ENCODE results near the gene BCL2L13.
"Not testable (repeated sequence)": the region's sequence is repeated elsewhere in the genome, so short reads cannot be mapped to it uniquely, and the experiment has no call there.

Gene BCL2L13

GRCh38 chr22:17764036-17764435 lies 125.5 kb downstream of the BCL2L13 start:
- H3K27ac ChIP-seq (replicated peaks): peak overlapping the region; percentile 66

DNA sequence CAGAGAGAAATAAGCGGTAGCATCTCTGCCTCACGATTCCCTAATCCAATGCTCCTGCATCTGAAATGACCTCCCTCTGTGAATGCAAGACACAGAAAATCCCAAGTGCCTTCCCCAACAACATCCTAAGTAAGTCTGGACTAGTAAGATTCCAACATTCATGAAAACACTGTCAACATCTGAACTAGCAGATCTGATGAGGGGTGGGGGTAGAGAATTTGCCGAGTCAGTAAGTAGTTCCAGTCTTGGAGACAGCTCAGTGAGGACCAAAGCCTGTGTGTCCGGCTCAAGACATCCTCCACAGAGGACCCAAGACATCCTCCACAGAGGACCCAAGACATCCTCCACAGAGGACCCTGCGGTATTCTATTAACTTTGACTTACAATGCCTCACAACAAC lies 126.3 kb downstream of the BCL2L13 start:
- DNase-seq (ENCODE audit: low read depth in 1 of 2, low spot score in 1 of 2); H3K27ac ChIP-seq (replicated peaks); H3K27me3 ChIP-seq (ENCODE audit: insufficient read depth, poor library complexity, severe bottlenecking); H3K4me3 ChIP-seq (replicated peaks; ENCODE audit: insufficient read depth, low read length): not testable (repeated sequence)

More at GRCh38 chr22:17764036-17764435, 125.5 kb downstream of the BCL2L13 start:
- no peak for TF ChIP-seq SPI1 (IDR thresholded peaks at IDR 0.05; ENCODE audit: borderline replicate concordance, low read depth)
- no peak for TF ChIP-seq POLR2AphosphoS5 (IDR thresholded peaks at IDR 0.05; ENCODE audit: low read depth)
- TF ChIP-seq, protein P1, sequence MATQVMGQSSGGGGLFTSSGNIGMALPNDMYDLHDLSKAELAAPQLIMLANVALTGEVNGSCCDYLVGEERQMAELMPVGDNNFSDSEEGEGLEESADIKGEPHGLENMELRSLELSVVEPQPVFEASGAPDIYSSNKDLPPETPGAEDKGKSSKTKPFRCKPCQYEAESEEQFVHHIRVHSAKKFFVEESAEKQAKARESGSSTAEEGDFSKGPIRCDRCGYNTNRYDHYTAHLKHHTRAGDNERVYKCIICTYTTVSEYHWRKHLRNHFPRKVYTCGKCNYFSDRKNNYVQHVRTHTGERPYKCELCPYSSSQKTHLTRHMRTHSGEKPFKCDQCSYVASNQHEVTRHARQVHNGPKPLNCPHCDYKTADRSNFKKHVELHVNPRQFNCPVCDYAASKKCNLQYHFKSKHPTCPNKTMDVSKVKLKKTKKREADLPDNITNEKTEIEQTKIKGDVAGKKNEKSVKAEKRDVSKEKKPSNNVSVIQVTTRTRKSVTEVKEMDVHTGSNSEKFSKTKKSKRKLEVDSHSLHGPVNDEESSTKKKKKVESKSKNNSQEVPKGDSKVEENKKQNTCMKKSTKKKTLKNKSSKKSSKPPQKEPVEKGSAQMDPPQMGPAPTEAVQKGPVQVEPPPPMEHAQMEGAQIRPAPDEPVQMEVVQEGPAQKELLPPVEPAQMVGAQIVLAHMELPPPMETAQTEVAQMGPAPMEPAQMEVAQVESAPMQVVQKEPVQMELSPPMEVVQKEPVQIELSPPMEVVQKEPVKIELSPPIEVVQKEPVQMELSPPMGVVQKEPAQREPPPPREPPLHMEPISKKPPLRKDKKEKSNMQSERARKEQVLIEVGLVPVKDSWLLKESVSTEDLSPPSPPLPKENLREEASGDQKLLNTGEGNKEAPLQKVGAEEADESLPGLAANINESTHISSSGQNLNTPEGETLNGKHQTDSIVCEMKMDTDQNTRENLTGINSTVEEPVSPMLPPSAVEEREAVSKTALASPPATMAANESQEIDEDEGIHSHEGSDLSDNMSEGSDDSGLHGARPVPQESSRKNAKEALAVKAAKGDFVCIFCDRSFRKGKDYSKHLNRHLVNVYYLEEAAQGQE (IDR thresholded peaks at IDR 0.05; ENCODE audit: insufficient replicate concordance, low read depth): no peak
- TF ChIP-seq, protein P2, sequence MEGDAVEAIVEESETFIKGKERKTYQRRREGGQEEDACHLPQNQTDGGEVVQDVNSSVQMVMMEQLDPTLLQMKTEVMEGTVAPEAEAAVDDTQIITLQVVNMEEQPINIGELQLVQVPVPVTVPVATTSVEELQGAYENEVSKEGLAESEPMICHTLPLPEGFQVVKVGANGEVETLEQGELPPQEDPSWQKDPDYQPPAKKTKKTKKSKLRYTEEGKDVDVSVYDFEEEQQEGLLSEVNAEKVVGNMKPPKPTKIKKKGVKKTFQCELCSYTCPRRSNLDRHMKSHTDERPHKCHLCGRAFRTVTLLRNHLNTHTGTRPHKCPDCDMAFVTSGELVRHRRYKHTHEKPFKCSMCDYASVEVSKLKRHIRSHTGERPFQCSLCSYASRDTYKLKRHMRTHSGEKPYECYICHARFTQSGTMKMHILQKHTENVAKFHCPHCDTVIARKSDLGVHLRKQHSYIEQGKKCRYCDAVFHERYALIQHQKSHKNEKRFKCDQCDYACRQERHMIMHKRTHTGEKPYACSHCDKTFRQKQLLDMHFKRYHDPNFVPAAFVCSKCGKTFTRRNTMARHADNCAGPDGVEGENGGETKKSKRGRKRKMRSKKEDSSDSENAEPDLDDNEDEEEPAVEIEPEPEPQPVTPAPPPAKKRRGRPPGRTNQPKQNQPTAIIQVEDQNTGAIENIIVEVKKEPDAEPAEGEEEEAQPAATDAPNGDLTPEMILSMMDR (IDR thresholded peaks at IDR 0.05; ENCODE audit: insufficient read depth, low read length): no peak
- no peak for TF ChIP-seq GABPA (IDR thresholded peaks at IDR 0.05; ENCODE audit: low read depth)
- Histone ChIP-seq H3K27me3 (ENCODE audit: insufficient read depth, poor library complexity, severe bottlenecking) (no peaks in the 10 kb centered on the region), H3K4me3 (replicated peaks; ENCODE audit: insufficient read depth, low read length) (no peak overlapping the region)
- DNase-seq (ENCODE audit: low read depth in 1 of 2, low spot score in 1 of 2): no peak

GRCh38 chr22:17767233-17768065 lies 128.9 kb downstream of the BCL2L13 start:
- peak overlapping the region; percentile 56; the same call in 1 of the 2 replicates for H3K27ac ChIP-seq (replicated peaks)
- TF ChIP-seq, protein P1 (IDR thresholded peaks at IDR 0.05; ENCODE audit: insufficient replicate concordance, low read depth): no peak
- TF ChIP-seq, protein P2 (IDR thresholded peaks at IDR 0.05; ENCODE audit: insufficient read depth, low read length): no peak
- TF ChIP-seq SPI1 (IDR thresholded peaks at IDR 0.05; ENCODE audit: borderline replicate concordance, low read depth) (no peak), POLR2AphosphoS5 (IDR thresholded peaks at IDR 0.05; ENCODE audit: low read depth) (no peak), GABPA (IDR thresholded peaks at IDR 0.05; ENCODE audit: low read depth) (no peak)
- no peak overlapping the region for H3K4me3 ChIP-seq (replicated peaks; ENCODE audit: insufficient read depth, low read length)
- DNase-seq (ENCODE audit: low read depth in 1 of 2, low spot score in 1 of 2): no peak
- no peaks in the 10 kb centered on the region for H3K27me3 ChIP-seq (ENCODE audit: insufficient read depth, poor library complexity, severe bottlenecking)

DNA sequence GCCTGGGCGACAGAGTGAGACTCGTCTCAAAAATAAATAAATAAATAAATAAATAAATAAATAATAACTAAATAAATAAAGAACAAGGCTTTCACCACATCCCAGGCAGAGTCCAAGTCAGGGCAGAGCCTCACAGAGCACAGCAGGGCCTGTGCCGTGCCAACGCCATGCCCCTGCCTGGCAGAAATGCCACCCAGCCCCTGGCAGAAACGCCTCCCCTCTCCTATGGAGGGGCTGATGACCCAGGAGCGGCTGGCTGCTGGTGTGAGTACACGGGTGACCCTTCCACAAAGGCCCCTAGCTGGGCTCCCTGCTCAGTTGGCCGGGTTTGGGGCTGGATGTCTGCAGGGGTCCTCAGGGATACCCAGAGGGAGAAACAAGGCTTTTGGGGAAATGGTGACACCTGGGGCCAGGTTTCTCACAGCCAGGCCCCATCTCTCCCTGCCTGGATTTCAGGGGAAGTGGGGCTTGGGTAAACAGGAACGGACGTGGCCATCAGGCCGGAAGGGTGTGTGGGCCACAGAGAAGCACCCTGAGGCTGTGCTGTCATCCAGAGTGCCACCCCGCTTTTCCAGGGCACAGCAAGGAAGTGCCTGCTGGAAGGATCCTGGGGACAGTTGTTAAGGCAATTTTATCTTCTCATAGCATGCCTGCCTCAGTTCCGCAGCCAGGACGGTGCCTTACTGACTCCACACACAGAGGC lies 130.6 kb downstream of the BCL2L13 start:
- no peak overlapping the region for H3K4me3 ChIP-seq (replicated peaks; ENCODE audit: insufficient read depth, low read length)
- TF ChIP-seq SPI1 (IDR thresholded peaks at IDR 0.05; ENCODE audit: borderline replicate concordance, low read depth) (peak; percentile 34; the same call in 1 of the 2 replicates), POLR2AphosphoS5 (IDR thresholded peaks at IDR 0.05; ENCODE audit: low read depth) (no peak), GABPA (IDR thresholded peaks at IDR 0.05; ENCODE audit: low read depth) (no peak)
- TF ChIP-seq, protein P2 (IDR thresholded peaks at IDR 0.05; ENCODE audit: insufficient read depth, low read length): no peak
- TF ChIP-seq, protein P1 (IDR thresholded peaks at IDR 0.05; ENCODE audit: insufficient replicate concordance, low read depth): no peak
- H3K27ac ChIP-seq (replicated peaks): peak overlapping the region; percentile 44
- no peak for DNase-seq (ENCODE audit: low read depth in 1 of 2, low spot score in 1 of 2)
- H3K27me3 ChIP-seq (ENCODE audit: insufficient read depth, poor library complexity, severe bottlenecking): no peaks in the 10 kb centered on the region
